H9 (cell line): ENCODE measurements around the gene SMO. TPM values are rescaled to one million over a fixed set of nuclear protein-coding genes. Genes with fewer than 3 reads are reported as not detected.

Experiments used
- DNase-seq: peaks from one replicate; pipeline ENCODE4 v3.0.0-alpha.2; 2017
- H2AFZ ChIP-seq: one replicate; pipeline ENCODE4 v1.6.1; 2013; ENCODE audit warnings: mild to moderate bottlenecking, low read length, control low read depth, moderate library complexity
- H2AK5ac ChIP-seq: 2 replicates; pipeline ENCODE4 v1.6.1; 2013; ENCODE audit warnings: low read length, control low read depth, mixed read lengths; ENCODE audit not compliant: insufficient read length
- H2BK120ac ChIP-seq: one replicate; pipeline ENCODE4 v1.6.1; 2013; ENCODE audit warnings: low read depth, mild to moderate bottlenecking, low read length, control low read depth, inconsistent platforms; ENCODE audit not compliant: poor library complexity, severe bottlenecking
- H2BK12ac ChIP-seq: 2 replicates; pipeline ENCODE4 v1.6.1; 2013; ENCODE audit warnings: low read length, control low read depth, mixed read lengths, low read depth; ENCODE audit not compliant: insufficient read length
- H2BK15ac ChIP-seq: 2 replicates; pipeline ENCODE4 v1.6.1; 2013; ENCODE audit warnings: low read depth, low read length, control low read depth
- H2BK20ac ChIP-seq: one replicate; pipeline ENCODE4 v1.6.1; 2013; ENCODE audit warnings: low read depth, mild to moderate bottlenecking, low read length, control low read depth, inconsistent platforms; ENCODE audit not compliant: poor library complexity, severe bottlenecking
- H2BK5ac ChIP-seq: 2 replicates; pipeline ENCODE4 v1.6.1; 2013; ENCODE audit warnings: low read length, control low read depth, mixed read lengths; ENCODE audit not compliant: insufficient read length
- H3K14ac ChIP-seq: 2 replicates; pipeline ENCODE4 v1.6.1; 2013; ENCODE audit warnings: low read length, control low read depth; ENCODE audit not compliant: insufficient read depth
- H3K18ac ChIP-seq: 2 replicates; pipeline ENCODE4 v1.6.1; 2013; ENCODE audit warnings: low read depth, mild to moderate bottlenecking, mixed read lengths, low read length, control low read depth; ENCODE audit not compliant: insufficient read length
- H3K23ac ChIP-seq: 2 replicates; pipeline ENCODE4 v1.6.1; 2013; ENCODE audit warnings: low read length, control low read depth, mixed read lengths, low read depth; ENCODE audit not compliant: insufficient read length
- H3K23me2 ChIP-seq: 2 replicates; pipeline ENCODE4 v1.6.1; 2013; ENCODE audit warnings: low read depth, mild to moderate bottlenecking, mixed read lengths, low read length, control low read depth; ENCODE audit not compliant: insufficient read length, poor library complexity, severe bottlenecking
- H3K27ac ChIP-seq: 2 replicates; pipeline ENCODE4 v1.5.1; 2013; ENCODE audit warnings: low read length, control low read depth, mixed read lengths, low read depth; ENCODE audit not compliant: insufficient read length
- H3K27me3 ChIP-seq: 2 replicates; pipeline ENCODE4 v1.6.1; 2013; ENCODE audit warnings: low read length, control low read depth, inconsistent platforms; ENCODE audit not compliant: insufficient read depth
- H3K4ac ChIP-seq: 2 replicates; pipeline ENCODE4 v1.6.1; 2013; ENCODE audit warnings: low read depth, mild to moderate bottlenecking, control low read depth, inconsistent platforms, low read length, moderate library complexity
- H3K4me1 ChIP-seq: 2 replicates; pipeline ENCODE4 v1.6.1; 2013; ENCODE audit warnings: low read length, control low read depth, inconsistent platforms; ENCODE audit not compliant: insufficient read depth
- H3K4me2 ChIP-seq: 2 replicates; pipeline ENCODE4 v1.6.1; 2013; ENCODE audit warnings: low read length, control low read depth, mixed read lengths; ENCODE audit not compliant: insufficient read length, insufficient read depth
- H3K56ac ChIP-seq: 2 replicates; pipeline ENCODE4 v1.6.1; 2013; ENCODE audit warnings: low read depth, mild to moderate bottlenecking, mixed read lengths, low read length, control low read depth; ENCODE audit not compliant: insufficient read length
- H3K79me1 ChIP-seq: 2 replicates; pipeline ENCODE4 v1.6.1; 2013; ENCODE audit warnings: low read depth, mild to moderate bottlenecking, moderate library complexity, low read length, control low read depth, inconsistent platforms; ENCODE audit not compliant: insufficient read depth, poor library complexity, severe bottlenecking
- H3K79me2 ChIP-seq: 2 replicates; pipeline ENCODE4 v1.6.1; 2013; ENCODE audit warnings: low read length, control low read depth, inconsistent platforms; ENCODE audit not compliant: insufficient read depth
- H3K9ac ChIP-seq: 2 replicates; pipeline ENCODE4 v1.6.1; 2013; ENCODE audit warnings: low read length, control low read depth, mixed read lengths; ENCODE audit not compliant: insufficient read length; ENCODE audit errors: extremely low read depth
- H3K9me3 ChIP-seq: one replicate; pipeline ENCODE4 v1.6.1; 2013; ENCODE audit warnings: low read depth, low read length, inconsistent platforms; ENCODE audit not compliant: control insufficient read depth
- H3T11ph ChIP-seq: one replicate; pipeline ENCODE4 v1.6.1; 2013; ENCODE audit warnings: mild to moderate bottlenecking, low read length, control low read depth, inconsistent platforms
- H4K20me1 ChIP-seq: one replicate; pipeline ENCODE4 v1.6.1; 2013; ENCODE audit not compliant: control insufficient read depth, insufficient read length, insufficient read depth
- H4K5ac ChIP-seq: 2 replicates; pipeline ENCODE4 v1.6.1; 2013; ENCODE audit warnings: low read depth, mild to moderate bottlenecking, mixed read lengths, low read length, control low read depth; ENCODE audit not compliant: insufficient read length
- H4K8ac ChIP-seq: replicated peaks from 2 replicates; pipeline ENCODE4 v1.6.1; 2013; ENCODE audit warnings: low read length, control low read depth, mixed read lengths, low read depth; ENCODE audit not compliant: insufficient read length
- H4K91ac ChIP-seq: 2 replicates; pipeline ENCODE4 v1.6.1; 2013; ENCODE audit warnings: low read depth, mild to moderate bottlenecking, moderate library complexity, mixed read lengths, low read length, control low read depth; ENCODE audit not compliant: insufficient read length
- H3K27ac Mint-ChIP-seq, 3 experiments: 2 replicates in 2 of 3; 3 replicates in 1 of 3; pipeline ENCODE4 v1.8.0; 2020 to 2021; ENCODE audit warnings: mixed read lengths in 3 of 3, mild to moderate bottlenecking in 1 of 3, moderate library complexity in 1 of 3
- H3K27me3 Mint-ChIP-seq: 2 replicates; pipeline ENCODE4 v1.8.0; 2021; ENCODE audit warnings: low read depth, mild to moderate bottlenecking, moderate library complexity, mixed read lengths
- H3K36me3 Mint-ChIP-seq, 3 experiments: 2 replicates in 2 of 3; 3 replicates in 1 of 3; pipeline ENCODE4 v1.8.0; 2020 to 2021; ENCODE audit warnings: low read depth in 3 of 3, mixed read lengths in 3 of 3; ENCODE audit not compliant: insufficient read depth in 1 of 3
- H3K4me1 Mint-ChIP-seq, 2 experiments: 2 replicates each; pipeline ENCODE4 v1.8.0; 2020; ENCODE audit warnings: mixed read lengths in 2 of 2
- H3K4me3 Mint-ChIP-seq, 2 experiments: 2 replicates in 1 of 2; 3 replicates in 1 of 2; pipeline ENCODE4 v1.8.0; 2020 to 2021; ENCODE audit warnings: mild to moderate bottlenecking in 2 of 2, mixed read lengths in 2 of 2, moderate library complexity in 1 of 2
- H3K9me3 Mint-ChIP-seq, 2 experiments: 2 replicates in 1 of 2; 3 replicates in 1 of 2; pipeline ENCODE4 v1.8.0; 2020; ENCODE audit warnings: mild to moderate bottlenecking in 2 of 2, mixed read lengths in 2 of 2, moderate library complexity in 1 of 2
- CTCF ChIP-seq: fragments of 200-600 bp; sonication (generic); conservative IDR thresholded peaks from 3 replicates; pipeline ENCODE4 v1.8.0; 2021; ENCODE audit warnings: antibody characterized with exemption, mild to moderate bottlenecking
- WGBS: extraction: QIAGEN DNeasy Blood & Tissue Kit; methylation state at CpG from one replicate; pipeline ENCODE4 v1.1.7; 2013; ENCODE audit warnings: missing lambda C conversion rate, low lambda C conversion rate, mixed read lengths; ENCODE audit not compliant: insufficient read length; ENCODE audit errors: extremely low coverage; 5-methylcytosine and 5-hydroxymethylcytosine counted together
- total RNA-seq: library from RNA; stranded (reverse); gene quantifications from 2 replicates; pipeline ENCODE4 v1.2.1, GENCODE V29; 2021

The SMO gene
- total RNA-seq, 1 experiment from 2014 or later = 66.8 TPM

GRCh38 chr7:129247087-129247486, 58.7 kb downstream of the SMO start:
- Histone ChIP-seq H2BK12ac (no peak overlapping the region), H3K79me2 (no peaks in the 10 kb centered on the region), H4K5ac (no peak overlapping the region), H2BK20ac (no peak overlapping the region), H4K20me1 (no peaks in the 10 kb centered on the region), H3K23ac (no peak overlapping the region), H3K9me3 (no peaks in the 10 kb centered on the region), H3K79me1 (no peaks in the 10 kb centered on the region), H3K18ac (no peak overlapping the region), H3K27ac (no peak overlapping the region), H2AK5ac (no peak overlapping the region), H3T11ph (no peak overlapping the region), H3K14ac (no peak overlapping the region), H3K9ac (no peak overlapping the region), H3K23me2 (no peaks in the 10 kb centered on the region), H4K8ac (no peak overlapping the region), H2BK120ac (no peak overlapping the region), H3K56ac (no peak overlapping the region), H2BK5ac (no peak overlapping the region), H3K27me3 (no peaks in the 10 kb centered on the region), H4K91ac (no peak overlapping the region), H2AFZ (no peak overlapping the region), H3K4me2 (no peak overlapping the region), H3K4ac (no peak overlapping the region), H2BK15ac (no peak overlapping the region), H3K4me1 (no peaks in the 10 kb centered on the region)
- H3K27me3 Mint-ChIP-seq = no peaks in the 10 kb centered on the region
- DNase-seq = no peak
- no peak overlapping the region for H3K4me3 Mint-ChIP-seq
- no peak for TF ChIP-seq CTCF
- H3K4me1 Mint-ChIP-seq = peaks cover 0 to 4% of the 10 kb centered on the region in 2 experiments; a peak in 2 of 4 replicates
- WGBS = no CpG with 5 or more reads among the region's 2 CpGs
- peaks cover 10 to 19% (median 10%) of the 10 kb centered on the region in 3 experiments; a peak in 5 of 7 replicates for H3K36me3 Mint-ChIP-seq
- peaks cover 5 to 8% of the 10 kb centered on the region in 2 experiments; a peak in 3 of 5 replicates for H3K9me3 Mint-ChIP-seq
- H3K27ac Mint-ChIP-seq = no peak overlapping the region; a peak in 1 of 7 replicates
